A673 (cell line): Measurements from ENCODE around the gene HCK.

Experiments used
- EZH2 ChIP-seq: fragments of 200-600 bp; sonication (generic); IDR thresholded peaks from 2 replicates; pipeline ENCODE4 v1.6.1; 2017; ENCODE audit warnings: borderline replicate concordance, low read depth, mild to moderate bottlenecking, mixed read lengths, antibody characterized with exemption, low read length; ENCODE audit not compliant: poor library complexity, severe bottlenecking
- TF ChIP-seq, protein P1 (sequence below): fragments of 300-800, 200-600 bp; sonication (generic); conservative IDR thresholded peaks from 2 replicates; pipeline ENCODE4 v1.5.1; 2017; ENCODE audit warnings: low read depth, mild to moderate bottlenecking, antibody characterized with exemption, low read length, moderate library complexity, mixed read lengths

DNA sequence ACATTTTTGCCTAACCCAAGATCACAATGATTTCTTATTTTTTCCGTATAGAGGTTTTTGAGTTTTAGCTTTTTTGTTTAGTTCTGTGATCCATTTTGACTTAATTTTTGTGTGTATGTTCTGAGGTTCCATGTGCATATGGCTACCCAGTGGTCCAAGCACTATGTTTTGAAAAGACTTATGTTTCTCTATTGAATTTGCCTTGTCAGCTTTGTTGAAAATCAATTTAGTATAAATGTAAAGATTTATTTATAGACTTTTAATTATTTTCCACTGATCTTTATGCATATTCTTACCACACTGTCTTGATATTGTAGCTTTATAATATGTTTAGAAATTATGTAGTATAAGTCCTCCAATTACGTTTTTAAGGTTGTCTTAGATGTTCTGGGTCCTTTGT lies 67.7 kb downstream of the HCK start:
- TF ChIP-seq, protein P1, sequence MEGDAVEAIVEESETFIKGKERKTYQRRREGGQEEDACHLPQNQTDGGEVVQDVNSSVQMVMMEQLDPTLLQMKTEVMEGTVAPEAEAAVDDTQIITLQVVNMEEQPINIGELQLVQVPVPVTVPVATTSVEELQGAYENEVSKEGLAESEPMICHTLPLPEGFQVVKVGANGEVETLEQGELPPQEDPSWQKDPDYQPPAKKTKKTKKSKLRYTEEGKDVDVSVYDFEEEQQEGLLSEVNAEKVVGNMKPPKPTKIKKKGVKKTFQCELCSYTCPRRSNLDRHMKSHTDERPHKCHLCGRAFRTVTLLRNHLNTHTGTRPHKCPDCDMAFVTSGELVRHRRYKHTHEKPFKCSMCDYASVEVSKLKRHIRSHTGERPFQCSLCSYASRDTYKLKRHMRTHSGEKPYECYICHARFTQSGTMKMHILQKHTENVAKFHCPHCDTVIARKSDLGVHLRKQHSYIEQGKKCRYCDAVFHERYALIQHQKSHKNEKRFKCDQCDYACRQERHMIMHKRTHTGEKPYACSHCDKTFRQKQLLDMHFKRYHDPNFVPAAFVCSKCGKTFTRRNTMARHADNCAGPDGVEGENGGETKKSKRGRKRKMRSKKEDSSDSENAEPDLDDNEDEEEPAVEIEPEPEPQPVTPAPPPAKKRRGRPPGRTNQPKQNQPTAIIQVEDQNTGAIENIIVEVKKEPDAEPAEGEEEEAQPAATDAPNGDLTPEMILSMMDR = no peak
- TF ChIP-seq EZH2 = no peak
